Measurements from ENCODE around the gene TMEM167B. TPM values are rescaled to one million over a fixed set of nuclear protein-coding genes. Genes with fewer than 3 reads are reported as not detected.
A peak's percentile ranks its signal among the peaks of the same experiment; 100 is the strongest.

Gene TMEM167B
- total RNA-seq, 1 donor from 2014 or later = 13.1 TPM

DNA sequence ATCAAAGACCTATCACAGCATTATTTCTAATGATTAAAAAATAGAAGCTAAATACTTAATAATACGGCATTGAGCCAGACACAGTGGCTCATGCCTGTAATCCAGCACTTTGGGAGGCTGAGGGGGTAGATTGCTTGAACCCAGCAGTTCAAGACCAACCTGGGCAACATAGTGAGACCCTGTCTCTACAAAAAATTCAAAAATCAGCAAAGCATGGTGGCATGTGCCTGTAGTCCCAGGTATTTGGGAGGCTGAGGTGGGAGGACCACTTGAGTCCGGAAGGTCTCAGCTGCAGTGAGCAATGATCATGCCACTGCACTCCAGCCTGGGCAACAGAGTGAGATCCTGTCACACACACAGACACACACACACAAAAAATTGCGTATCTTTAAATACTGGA, 25.4 kb upstream of the TMEM167B start:
- H3K4me3 ChIP-seq (ENCODE audit: low read depth, low read length) = no peak overlapping the region
- TF ChIP-seq, protein P1, sequence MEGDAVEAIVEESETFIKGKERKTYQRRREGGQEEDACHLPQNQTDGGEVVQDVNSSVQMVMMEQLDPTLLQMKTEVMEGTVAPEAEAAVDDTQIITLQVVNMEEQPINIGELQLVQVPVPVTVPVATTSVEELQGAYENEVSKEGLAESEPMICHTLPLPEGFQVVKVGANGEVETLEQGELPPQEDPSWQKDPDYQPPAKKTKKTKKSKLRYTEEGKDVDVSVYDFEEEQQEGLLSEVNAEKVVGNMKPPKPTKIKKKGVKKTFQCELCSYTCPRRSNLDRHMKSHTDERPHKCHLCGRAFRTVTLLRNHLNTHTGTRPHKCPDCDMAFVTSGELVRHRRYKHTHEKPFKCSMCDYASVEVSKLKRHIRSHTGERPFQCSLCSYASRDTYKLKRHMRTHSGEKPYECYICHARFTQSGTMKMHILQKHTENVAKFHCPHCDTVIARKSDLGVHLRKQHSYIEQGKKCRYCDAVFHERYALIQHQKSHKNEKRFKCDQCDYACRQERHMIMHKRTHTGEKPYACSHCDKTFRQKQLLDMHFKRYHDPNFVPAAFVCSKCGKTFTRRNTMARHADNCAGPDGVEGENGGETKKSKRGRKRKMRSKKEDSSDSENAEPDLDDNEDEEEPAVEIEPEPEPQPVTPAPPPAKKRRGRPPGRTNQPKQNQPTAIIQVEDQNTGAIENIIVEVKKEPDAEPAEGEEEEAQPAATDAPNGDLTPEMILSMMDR (conservative IDR thresholded peaks at IDR 0.05; ENCODE audit: low read depth, low read length) = no peak

DNA sequence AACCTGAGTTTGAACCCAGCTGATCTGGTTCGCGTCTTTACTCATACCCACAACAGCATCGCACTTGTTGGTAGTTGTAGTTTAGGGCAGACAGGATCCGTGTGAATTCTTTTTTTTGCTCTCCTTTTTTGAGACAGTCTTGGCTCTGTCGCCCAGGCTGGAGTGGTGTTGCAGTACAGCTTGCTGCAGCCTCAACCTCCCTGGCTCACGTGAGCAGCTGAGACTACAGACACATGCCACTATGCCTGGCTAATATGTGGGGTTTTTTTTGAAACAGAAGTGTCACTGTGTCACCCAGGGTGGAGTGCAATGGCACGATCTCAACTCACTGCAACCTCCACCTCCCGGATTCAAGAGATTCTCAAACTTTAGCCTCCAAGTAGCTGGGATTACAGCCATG, 22.7 kb upstream of the TMEM167B start:
- TF ChIP-seq, protein P1 (conservative IDR thresholded peaks at IDR 0.05; ENCODE audit: low read depth, low read length) = no peak
- no peak overlapping the region for H3K4me3 ChIP-seq (ENCODE audit: low read depth, low read length)
- DNase-seq (ENCODE audit: low read depth) = no peak

More for the DNA sequence above, 25.4 kb upstream of the TMEM167B start:
- no peak for DNase-seq (ENCODE audit: low read depth)

DNA sequence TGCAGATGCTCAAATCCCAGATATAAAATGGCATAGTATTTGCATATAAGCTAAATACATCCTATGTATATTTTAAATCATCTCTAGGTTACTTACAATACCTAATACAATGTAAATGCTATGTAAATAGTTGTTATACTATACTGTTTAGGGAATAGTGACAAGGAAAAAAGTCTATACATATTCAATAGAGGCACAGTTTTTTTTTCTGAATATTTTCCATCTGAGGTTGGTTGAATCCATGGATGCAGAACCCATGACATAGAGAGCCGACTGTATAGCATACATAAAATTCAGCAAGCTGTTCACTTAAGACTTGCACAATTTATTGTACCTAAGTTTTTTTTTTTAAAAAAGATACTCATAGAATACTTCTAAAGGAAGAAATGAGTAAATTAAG, 21.3 kb upstream of the TMEM167B start:
- H3K4me3 ChIP-seq (ENCODE audit: low read depth, low read length) = no peak overlapping the region
- TF ChIP-seq, protein P1 (conservative IDR thresholded peaks at IDR 0.05; ENCODE audit: low read depth, low read length) = no peak
- DNase-seq (ENCODE audit: low read depth) = no peak

DNA sequence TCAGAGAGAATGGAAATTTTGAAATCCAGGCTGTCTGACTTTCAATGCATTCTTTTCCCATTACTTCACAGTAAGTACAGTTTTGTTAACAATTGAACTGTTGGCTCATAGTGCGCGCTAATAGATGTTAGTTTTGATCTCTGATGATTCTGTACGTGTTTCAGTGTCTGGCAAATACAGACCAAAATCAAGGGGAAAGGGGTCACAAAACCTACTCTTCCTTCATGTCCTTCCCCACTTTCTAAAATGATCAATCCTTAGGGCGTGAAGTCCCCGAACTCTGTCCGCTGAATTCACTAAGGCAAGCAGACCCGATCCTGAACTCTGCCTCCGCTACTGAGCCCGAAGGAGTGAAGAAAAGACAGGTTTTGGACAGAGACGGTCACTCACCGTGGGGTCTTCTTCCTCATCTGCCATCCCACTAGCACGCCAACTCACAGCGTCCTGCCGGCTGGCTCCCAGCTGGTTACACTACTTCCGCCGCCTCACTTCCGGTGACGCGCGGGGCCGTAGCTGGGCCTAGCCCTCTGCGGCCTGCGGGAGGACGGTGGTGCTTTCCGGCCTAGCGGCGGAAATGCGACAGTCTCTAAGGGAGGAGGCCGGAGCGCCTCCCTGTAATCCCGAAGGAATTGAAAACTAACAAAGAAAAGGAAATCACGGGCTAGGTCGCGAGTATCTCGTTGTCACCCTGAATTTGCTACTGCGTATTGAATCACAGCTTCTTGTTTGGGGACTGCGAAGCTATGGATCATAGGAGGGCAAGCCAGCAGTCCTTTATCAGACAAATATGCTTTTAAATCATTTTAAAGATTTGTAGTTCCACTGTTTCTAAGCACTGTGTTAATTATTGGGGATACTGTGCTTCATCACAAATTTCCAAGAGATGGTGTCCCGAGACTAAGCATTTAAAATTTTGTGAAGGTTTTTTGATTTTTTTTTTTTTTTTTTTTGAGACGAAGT, 14.8 kb upstream of the TMEM167B start, which contains the start of gene TAF13:
TSS of gene TAF13 (minus strand) at position 473 of the 960 bp plus-strand sequence. CDS start at position 417, 56 bp downstream.
- DNase-seq (ENCODE audit: low read depth) = no peak
- TF ChIP-seq, protein P1 (conservative IDR thresholded peaks at IDR 0.05; ENCODE audit: low read depth, low read length) = peak; percentile 13
- H3K4me3 ChIP-seq (ENCODE audit: low read depth, low read length) = peak within 1 kb of the TSS; percentile 100

DNA sequence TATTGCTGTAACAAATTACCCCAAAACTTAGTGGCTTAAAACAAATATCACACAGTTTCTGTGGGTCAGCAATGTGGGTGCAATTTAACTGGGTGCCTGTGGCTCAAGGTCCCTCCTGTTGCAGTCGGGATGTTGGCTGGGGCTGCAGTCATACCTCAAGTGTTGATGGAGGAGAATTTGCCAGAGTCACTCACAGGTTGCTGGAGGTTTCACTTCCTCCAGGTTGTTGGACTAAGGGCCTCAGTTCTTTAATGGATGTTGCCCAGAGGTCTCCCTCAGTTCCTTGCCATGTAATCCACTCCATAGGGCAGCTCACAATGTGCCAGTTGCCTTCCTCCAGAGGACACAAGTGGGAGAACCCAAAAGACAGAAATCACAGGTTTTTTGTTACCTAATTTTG, 12.2 kb upstream of the TMEM167B start:
- H3K4me3 ChIP-seq (ENCODE audit: low read depth, low read length) = no peak overlapping the region
- no peak for DNase-seq (ENCODE audit: low read depth)
- TF ChIP-seq, protein P1 (conservative IDR thresholded peaks at IDR 0.05; ENCODE audit: low read depth, low read length) = no peak

DNA sequence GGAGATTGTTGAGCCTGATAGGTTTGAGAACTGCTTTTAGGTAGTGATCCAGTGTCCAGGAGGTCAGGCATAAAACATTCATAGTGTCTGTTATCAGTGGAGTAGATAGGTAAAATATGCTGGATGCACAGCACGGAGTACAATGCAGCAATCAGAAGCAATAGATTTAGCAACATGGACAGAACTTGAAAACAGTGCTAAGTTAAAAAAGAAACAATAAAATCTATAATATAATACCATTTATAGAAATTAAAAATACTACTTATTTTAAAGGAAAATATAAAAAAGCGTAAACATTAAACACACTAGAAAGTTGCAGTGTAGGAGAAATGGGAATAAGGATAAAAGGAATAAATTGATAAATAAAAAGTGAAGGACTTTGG, 11.3 kb upstream of the TMEM167B start:
- TF ChIP-seq, protein P1 (conservative IDR thresholded peaks at IDR 0.05; ENCODE audit: low read depth, low read length) = no peak
- no peak overlapping the region for H3K4me3 ChIP-seq (ENCODE audit: low read depth, low read length)
- no peak for DNase-seq (ENCODE audit: low read depth)

Data from epithelial cell of proximal tubule (primary cell).